ENCODE measurements around the gene C6orf136.

GRCh38 chr6:30613251-30614043 lies 33.5 kb upstream of the C6orf136 start:
- TF ChIP-seq, protein P1, sequence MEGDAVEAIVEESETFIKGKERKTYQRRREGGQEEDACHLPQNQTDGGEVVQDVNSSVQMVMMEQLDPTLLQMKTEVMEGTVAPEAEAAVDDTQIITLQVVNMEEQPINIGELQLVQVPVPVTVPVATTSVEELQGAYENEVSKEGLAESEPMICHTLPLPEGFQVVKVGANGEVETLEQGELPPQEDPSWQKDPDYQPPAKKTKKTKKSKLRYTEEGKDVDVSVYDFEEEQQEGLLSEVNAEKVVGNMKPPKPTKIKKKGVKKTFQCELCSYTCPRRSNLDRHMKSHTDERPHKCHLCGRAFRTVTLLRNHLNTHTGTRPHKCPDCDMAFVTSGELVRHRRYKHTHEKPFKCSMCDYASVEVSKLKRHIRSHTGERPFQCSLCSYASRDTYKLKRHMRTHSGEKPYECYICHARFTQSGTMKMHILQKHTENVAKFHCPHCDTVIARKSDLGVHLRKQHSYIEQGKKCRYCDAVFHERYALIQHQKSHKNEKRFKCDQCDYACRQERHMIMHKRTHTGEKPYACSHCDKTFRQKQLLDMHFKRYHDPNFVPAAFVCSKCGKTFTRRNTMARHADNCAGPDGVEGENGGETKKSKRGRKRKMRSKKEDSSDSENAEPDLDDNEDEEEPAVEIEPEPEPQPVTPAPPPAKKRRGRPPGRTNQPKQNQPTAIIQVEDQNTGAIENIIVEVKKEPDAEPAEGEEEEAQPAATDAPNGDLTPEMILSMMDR (IDR thresholded peaks at IDR 0.05): no peak
- no peak for TF ChIP-seq EP300 (IDR thresholded peaks at IDR 0.05)
- no peak for TF ChIP-seq POLR2A (IDR thresholded peaks at IDR 0.05)
- peak in 1 of 4 donors; percentile 26 for TF ChIP-seq POLR2AphosphoS5 (IDR thresholded peaks at IDR 0.05)

Measured in sigmoid colon (tissue), 4 donors.